Adrenal gland (tissue), 12 donors: ENCODE measurements around the gene CACNA1H. TPM values are rescaled to one million over a fixed set of nuclear protein-coding genes. Genes with fewer than 3 reads are reported as not detected.

Source experiments
- DNase-seq, 7 donors: peaks; one replicate each; pipeline ENCODE4 v3.0.0-alpha.2; 2019 to 2020
- H3K27ac ChIP-seq, 5 donors: fragments of 200-600 bp; sonication (generic) in 4 of 5; 1 replicate in 3 of 5; 2 replicates in 2 of 5; pipeline versions ENCODE4 v1.5.1 to v1.8.0; 2016 to 2020; ENCODE audit warnings: mild to moderate bottlenecking in 1 of 5
- H3K27me3 ChIP-seq: fragments of 200-600 bp; 2 replicates; pipeline ENCODE4 v1.8.0; 2021
- H3K36me3 ChIP-seq, 2 donors: fragments of 200-600 bp; replicated peaks in 1 of 2; 1 replicate in 1 of 2; 2 replicates in 1 of 2; pipeline versions ENCODE4 v1.5.1 to v1.8.0; 2018 to 2022
- H3K4me1 ChIP-seq, 2 donors: fragments of 200-600 bp; replicated peaks in 1 of 2; 1 replicate in 1 of 2; 2 replicates in 1 of 2; pipeline versions ENCODE4 v1.5.1 to v1.8.0; 2018 to 2021
- H3K4me3 ChIP-seq, 4 donors: fragments of 200-600 bp; sonication (generic) in 3 of 4; one replicate each; pipeline ENCODE4 v1.5.1; 2016 to 2018
- H3K9me3 ChIP-seq, 3 donors: fragments of 200-600 bp; sonication (generic) in 1 of 3; replicated peaks in 1 of 3; 1 replicate in 2 of 3; 2 replicates in 1 of 3; pipeline versions ENCODE4 v1.5.1 to v1.8.0; 2016 to 2021
- CTCF ChIP-seq, 6 experiments: fragments of 450-650 bp in 4 of 6; fragments of 200-600 bp in 2 of 6; sonication (generic) in 1 of 6; IDR thresholded peaks; 1 replicate in 5 of 6; 2 replicates in 1 of 6; pipeline versions ENCODE4 v1.5.1 to v1.8.0; 2016 to 2021; ENCODE audit warnings: antibody characterized with exemption in 6 of 6, mild to moderate bottlenecking in 2 of 6, moderate library complexity in 1 of 6
- POLR2A ChIP-seq, 2 donors: fragments of 450-650 bp; IDR thresholded peaks; one replicate each; pipeline ENCODE4 v1.6.1; 2017; ENCODE audit warnings: antibody characterized with exemption in 2 of 2, mild to moderate bottlenecking in 2 of 2, moderate library complexity in 1 of 2
- WGBS, 4 donors: extraction: QIAGEN DNeasy Blood & Tissue Kit in 2 of 4; methylation state at CpG; one replicate each; pipeline versions ENCODE4 v1.1.5 to v1.1.7; 2013 to 2017; 5-methylcytosine and 5-hydroxymethylcytosine counted together
- intact Hi-C, 2 donors: fragments of 100-400 bp; cut with DNase I; formaldehyde crosslinking; loops; one replicate each; pipeline versions ENCODE4 v1.14.1 to v1.15.0; 2022 to 2023
- polyA plus RNA-seq, 3 donors: library from polyadenylated mRNA; stranded (reverse); fragments of 200-250 nt in 2 of 3; fragments of 350-450 nt in 1 of 3; fragmentation: Illumina TruSeq in 1 of 3; extraction: RNeasy Lipid Tissue Mini Kit (QIAGEN cat#74804) in 1 of 3; gene quantifications; one replicate each; pipeline ENCODE4 v1.2.3, GENCODE V29; 2013 to 2014
- total RNA-seq, 9 donors: library from RNA; depleted of rRNA in 4 of 9; stranded (reverse); fragments of >200 nt in 4 of 9; fragments of 120-200 nt in 1 of 9; fragmentation: NEBNext Ultra II Directional in 1 of 9; extraction: Animal tissue kit (Norgen Biotek cat#: 25700) in 1 of 9; gene quantifications; one replicate each; pipeline versions ENCODE4 v1.1.0 to v1.2.4, GENCODE V29; 2013 to 2023
- donor health status: healthy with polysubstance abuse.
- donor health status: Bipolar disorder and iron deficiency.
- donor health status: DM: yes; HTN: yes; CAD: no.
- donor health status: DM: no; HTN: no; CAD: no.
- donor health status: DM: no; HTN: no; CAD: no.
- donor health status: DM: yes; HTN: yes; CAD: no.

CACNA1H gene
- total and polyA plus RNA-seq, 12 donors: 14.0 to 121 (median 34.9) TPM

GRCh38 chr16:1258906-1259759, 106.2 kb downstream of the CACNA1H start:
- no peaks in the 10 kb centered on the region for H3K4me1 ChIP-seq
- no peaks in the 10 kb centered on the region for H3K36me3 ChIP-seq
- H3K4me3 ChIP-seq: no peak overlapping the region
- intact Hi-C loops: no loop called here
- H3K9me3 ChIP-seq: no peaks in the 10 kb centered on the region
- WGBS, 4 donors: 11 to 33% (median 16%) methylated on average over 5 to 42 of the region's 42 CpGs; no CpG with 5 or more reads in 1 of the 4 donors
- TF ChIP-seq CTCF (IDR thresholded peaks at IDR 0.05) (no peak), POLR2A (IDR thresholded peaks at IDR 0.05) (no peak)
- no peak overlapping the region for H3K27ac ChIP-seq
- no peak for DNase-seq
- H3K27me3 ChIP-seq: peaks cover 16% of the 10 kb centered on the region

- intact Hi-C loops: no loop called here
- Histone ChIP-seq H3K27me3 (peaks cover 16% of the 10 kb centered on the region), H3K9me3 (no peaks in the 10 kb centered on the region), H3K4me3 (no peak overlapping the region), H3K4me1 (no peaks in the 10 kb centered on the region), H3K27ac (no peak overlapping the region), H3K36me3 (no peaks in the 10 kb centered on the region)
- DNase-seq: no peak
- TF ChIP-seq POLR2A (IDR thresholded peaks at IDR 0.05) (no peak), CTCF (IDR thresholded peaks at IDR 0.05) (no peak)
- 7 to 24% (median 14%) methylated on average over 2 to 11 of the region's 11 CpGs for WGBS, 4 donors
Observed at GRCh38 chr16:1259760-1260068, 106.8 kb downstream of the CACNA1H start.

- DNase-seq: no peak
- no peaks in the 10 kb centered on the region for H3K4me1 ChIP-seq
- peaks cover 16% of the 10 kb centered on the region for H3K27me3 ChIP-seq
- intact Hi-C loops: no loop called here
- H3K9me3 ChIP-seq: no peaks in the 10 kb centered on the region
- no peak overlapping the region for H3K4me3 ChIP-seq
- H3K36me3 ChIP-seq: no peaks in the 10 kb centered on the region
- WGBS, 4 donors: 40 to 78% (median 61%) methylated on average over 1 to 36 of the region's 36 CpGs
- TF ChIP-seq POLR2A (IDR thresholded peaks at IDR 0.05) (no peak), CTCF (IDR thresholded peaks at IDR 0.05) (no peak)
- no peak overlapping the region for H3K27ac ChIP-seq
Observed at GRCh38 chr16:1260101-1260680, 107.3 kb downstream of the CACNA1H start.

GRCh38 chr16:1261131-1261892, 108.4 kb downstream of the CACNA1H start:
- TF ChIP-seq POLR2A (IDR thresholded peaks at IDR 0.05) (no peak), CTCF (IDR thresholded peaks at IDR 0.05) (no peak)
- Histone ChIP-seq H3K4me3 (no peak overlapping the region), H3K27ac (no peak overlapping the region), H3K36me3 (no peaks in the 10 kb centered on the region), H3K27me3 (peaks cover 16% of the 10 kb centered on the region), H3K4me1 (no peaks in the 10 kb centered on the region), H3K9me3 (no peaks in the 10 kb centered on the region)
- intact Hi-C loops: no loop called here
- WGBS, 4 donors: 10 to 30% (median 15%) methylated on average over 7 to 47 of the region's 47 CpGs
- DNase-seq: no peak
